Ishikawa (cell line): ENCODE results near the gene TLE6.
A peak's percentile ranks its signal among the peaks of the same experiment; 100 is the strongest.

Source experiments
- CEBPB ChIP-seq: IDR thresholded peaks from 2 replicates; pipeline ENCODE4 v1.6.1; 2012
- CREB1 ChIP-seq: IDR thresholded peaks from 2 replicates; pipeline ENCODE4 v1.6.1; 2012; ENCODE audit warnings: low read depth
- EGR1 ChIP-seq: IDR thresholded peaks from 2 replicates; pipeline ENCODE4 v1.6.1; 2012
- EP300 ChIP-seq: IDR thresholded peaks from 2 replicates; pipeline ENCODE4 v1.6.1; 2012; ENCODE audit warnings: borderline replicate concordance
- FOXM1 ChIP-seq: IDR thresholded peaks from 2 replicates; pipeline ENCODE4 v1.6.1; 2012; ENCODE audit warnings: low read depth, borderline replicate concordance
- MAX ChIP-seq: IDR thresholded peaks from 2 replicates; pipeline ENCODE4 v1.6.1; 2012
- NFIC ChIP-seq: IDR thresholded peaks from 2 replicates; pipeline ENCODE4 v1.6.1; 2012
- RAD21 ChIP-seq: IDR thresholded peaks from 2 replicates; pipeline ENCODE4 v1.6.1; 2012; ENCODE audit warnings: low read depth
- REST ChIP-seq: IDR thresholded peaks from 2 replicates; pipeline ENCODE4 v1.6.1; 2012; ENCODE audit warnings: low read depth, mild to moderate bottlenecking
- TAF1 ChIP-seq: IDR thresholded peaks from 2 replicates; pipeline ENCODE4 v1.6.1; 2012; ENCODE audit warnings: low read depth, mild to moderate bottlenecking
- TCF12 ChIP-seq: IDR thresholded peaks from 2 replicates; pipeline ENCODE4 v1.6.1; 2012; ENCODE audit warnings: low read depth
- TEAD4 ChIP-seq: IDR thresholded peaks from 2 replicates; pipeline ENCODE4 v1.6.1; 2012
- YY1 ChIP-seq: IDR thresholded peaks from 2 replicates; pipeline ENCODE4 v1.6.1; 2012; ENCODE audit warnings: low read depth
- ZBTB7A ChIP-seq: IDR thresholded peaks from 2 replicates; pipeline ENCODE4 v1.6.1; 2012; ENCODE audit warnings: low read depth
- TF ChIP-seq, protein P1 (sequence below): IDR thresholded peaks from 2 replicates; pipeline ENCODE4 v1.6.1; 2012

TLE6 gene

DNA sequence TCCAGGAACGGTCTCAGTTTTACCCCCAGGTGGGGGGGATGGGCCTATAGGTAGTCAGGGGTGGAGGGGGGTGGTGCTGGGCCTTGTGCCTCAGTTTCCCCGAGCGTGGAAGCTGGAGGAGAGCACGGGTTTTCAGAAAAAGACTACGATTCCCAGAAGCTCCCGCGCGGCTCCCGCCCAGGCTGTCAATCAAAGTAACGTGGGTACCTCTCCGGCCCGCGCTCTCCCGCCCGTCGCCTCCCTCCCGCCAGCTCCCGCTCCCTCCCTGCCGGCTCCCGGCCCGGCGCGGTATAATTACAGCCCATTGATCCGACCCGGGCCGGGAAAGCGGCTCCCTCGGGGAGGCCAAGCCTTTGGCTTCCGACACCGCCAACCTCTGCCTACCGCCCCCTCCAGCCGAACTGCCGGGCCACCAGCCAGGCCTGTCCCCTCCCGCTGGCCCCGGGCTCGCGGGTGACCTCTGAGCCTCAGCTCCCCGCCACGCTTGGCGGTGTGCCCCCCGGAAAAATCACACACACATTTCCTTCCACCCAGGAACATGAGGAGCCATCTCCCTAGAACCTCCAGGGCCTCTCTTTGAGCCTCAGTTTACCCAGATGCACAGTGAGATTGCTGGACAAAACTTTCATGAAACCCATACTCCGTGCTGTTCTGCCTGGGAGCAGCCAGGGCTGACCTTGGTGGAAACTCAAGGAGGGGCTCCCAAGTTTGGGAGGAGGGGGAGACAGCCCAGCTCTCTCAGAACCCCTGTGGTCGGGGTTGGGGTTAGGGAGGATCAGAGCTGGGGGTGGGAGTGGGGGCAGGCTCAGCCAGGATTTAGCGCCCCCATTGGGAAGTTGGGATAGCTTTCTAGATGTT is 59.0 kb downstream of the TLE6 start:
- peak; percentile 91 for TF ChIP-seq NFIC
- peak; percentile 65 for TF ChIP-seq TEAD4
- TF ChIP-seq YY1: peak; percentile 32; the same call in 1 of the 2 replicates
- TF ChIP-seq CEBPB: peak; percentile 43; the same call in 1 of the 2 replicates
- TF ChIP-seq EP300: peak; percentile 83
- no peak for TF ChIP-seq TAF1
- TF ChIP-seq MAX: peak; percentile 29; the same call in 1 of the 2 replicates
- peak; percentile 90 for TF ChIP-seq TCF12
- peak; percentile 74 for TF ChIP-seq ZBTB7A
- TF ChIP-seq RAD21: no peak; the same call in 1 of the 2 replicates
- TF ChIP-seq EGR1: peak; percentile 48; the same call in 1 of the 2 replicates
- TF ChIP-seq, protein P1, sequence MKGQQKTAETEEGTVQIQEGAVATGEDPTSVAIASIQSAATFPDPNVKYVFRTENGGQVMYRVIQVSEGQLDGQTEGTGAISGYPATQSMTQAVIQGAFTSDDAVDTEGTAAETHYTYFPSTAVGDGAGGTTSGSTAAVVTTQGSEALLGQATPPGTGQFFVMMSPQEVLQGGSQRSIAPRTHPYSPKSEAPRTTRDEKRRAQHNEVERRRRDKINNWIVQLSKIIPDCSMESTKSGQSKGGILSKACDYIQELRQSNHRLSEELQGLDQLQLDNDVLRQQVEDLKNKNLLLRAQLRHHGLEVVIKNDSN: peak; percentile 70
- TF ChIP-seq FOXM1: no peak; the same call in 1 of the 2 replicates

- TF ChIP-seq YY1: no peak
- no peak for TF ChIP-seq TAF1
- TF ChIP-seq TEAD4: no peak
- no peak for TF ChIP-seq EGR1
- TF ChIP-seq, protein P1: no peak
- no peak for TF ChIP-seq NFIC
- TF ChIP-seq FOXM1: no peak
- no peak for TF ChIP-seq REST
- no peak for TF ChIP-seq ZBTB7A
- TF ChIP-seq CEBPB: no peak
- TF ChIP-seq CREB1: no peak
- TF ChIP-seq EP300: no peak
- no peak for TF ChIP-seq RAD21
- TF ChIP-seq TCF12: no peak
- TF ChIP-seq MAX: no peak
Observed at GRCh38 chr19:3038214-3038613, 60.9 kb downstream of the TLE6 start.

GRCh38 chr19:3039125-3039524 is 61.8 kb downstream of the TLE6 start:
- TF ChIP-seq EGR1 (no peak), CEBPB (no peak), TCF12 (no peak), ZBTB7A (no peak), RAD21 (no peak), NFIC (no peak), EP300 (no peak), CREB1 (no peak), YY1 (no peak), REST (no peak), MAX (no peak), FOXM1 (no peak), TAF1 (no peak), TEAD4 (no peak)
- TF ChIP-seq, protein P1: no peak

GRCh38 chr19:3039641-3040077 is 62.3 kb downstream of the TLE6 start:
- no peak for TF ChIP-seq NFIC
- no peak for TF ChIP-seq REST
- TF ChIP-seq FOXM1: no peak
- no peak for TF ChIP-seq EGR1
- TF ChIP-seq TEAD4: no peak
- TF ChIP-seq, protein P1: no peak
- TF ChIP-seq YY1: no peak
- no peak for TF ChIP-seq RAD21
- TF ChIP-seq TAF1: no peak
- no peak for TF ChIP-seq ZBTB7A
- TF ChIP-seq TCF12: no peak
- no peak for TF ChIP-seq CEBPB
- no peak for TF ChIP-seq MAX
- no peak for TF ChIP-seq EP300
- TF ChIP-seq CREB1: no peak
